ENCODE results near the gene EXOG. TPM values are rescaled to one million over a fixed set of nuclear protein-coding genes. Genes with fewer than 3 reads are reported as not detected.

EXOG gene
- total and polyA plus RNA-seq, 2 donors (not counting 3 experiments of a cell fraction or from before 2014, with no cell fraction given) = 10.8 to 21.9 TPM

GRCh38 chr3:38561746-38562466 lies 65.8 kb downstream of the EXOG start:
- no peaks in the 10 kb centered on the region for H4K20me1 ChIP-seq (replicated peaks; ENCODE audit: control insufficient read depth, extremely low read depth, insufficient read depth, low read length)
- H2AFZ ChIP-seq (ENCODE audit: low read depth, low read length) = no peak overlapping the region
- DNase-seq (ENCODE audit: low read depth, low spot score) = no peak
- no peaks in the 10 kb centered on the region for H3K9me3 ChIP-seq (replicated peaks; ENCODE audit: control insufficient read depth, insufficient read depth, low read length)
- H3K4me3 ChIP-seq (replicated peaks in 1 of 3; ENCODE audit: insufficient read depth in 1 of 3, low read depth in 1 of 3, low read length in 3 of 3) = no peak overlapping the region
- ChIA-PET POLR2A (no interaction called here), CTCF (interaction anchor here (1.4 kb wide), 1 partner anchor 40 kb away, joined by 5 read pairs; no protein-coding TSS in a partner anchor)
- H3K4me1 ChIP-seq (ENCODE audit: control insufficient read depth, extremely low read depth, insufficient read depth, low read length) = no peaks in the 10 kb centered on the region
- dilution Hi-C loops (cut with MboI; ENCODE audit: extremely low pct_ligation_motif_present, low sequenced_read_pairs) (no loop called here), intact Hi-C loops (cut with micrococcal nuclease) (no loop called here)
- TF ChIP-seq CTCF (IDR thresholded peaks at IDR 0.05; ENCODE audit: extremely low read depth in 1 of 2, insufficient read depth in 1 of 2, low read depth in 1 of 2, low read length in 2 of 2) (no peak), POLR2A (IDR thresholded peaks at IDR 0.05; ENCODE audit: low read depth, low read length) (no peak), MYC (IDR thresholded peaks at IDR 0.05; ENCODE audit: low read depth, low read length) (no peak), JUN (IDR thresholded peaks at IDR 0.05; ENCODE audit: borderline replicate concordance, insufficient read depth, insufficient read length, low read depth) (no peak), MAX (IDR thresholded peaks at IDR 0.05; ENCODE audit: insufficient read depth, insufficient read length) (no peak), EZH2 (IDR thresholded peaks at IDR 0.05; ENCODE audit: borderline replicate concordance, low read depth, low read length, severe bottlenecking) (no peak), GATA2 (IDR thresholded peaks at IDR 0.05; ENCODE audit: insufficient read depth, insufficient read length, low read depth, low read length) (no peak), FOS (IDR thresholded peaks at IDR 0.05; ENCODE audit: borderline replicate concordance, insufficient read depth, low read length) (no peak), POLR2AphosphoS5 (IDR thresholded peaks at IDR 0.05; ENCODE audit: insufficient read depth, low read depth, low read length) (no peak)
- no peaks in the 10 kb centered on the region for H3K9me1 ChIP-seq (replicated peaks; ENCODE audit: control insufficient read depth, extremely low read depth, insufficient read depth, low read length)
- no TSS peak for BruUV-seq (replicated peaks)
- H3K9ac ChIP-seq (replicated peaks; ENCODE audit: extremely low read depth, insufficient read depth, low read length) = no peak overlapping the region
- no peaks in the 10 kb centered on the region for H3K79me2 ChIP-seq (ENCODE audit: control insufficient read depth, insufficient read depth, low read length)
- H3K27me3 ChIP-seq (ENCODE audit: control insufficient read depth in 2 of 2, insufficient read depth in 2 of 2, low read length in 2 of 2) = no peaks in the 10 kb centered on the region
- FAIRE-seq = no peak
- no peaks in the 10 kb centered on the region for H3K36me3 ChIP-seq (ENCODE audit: control insufficient read depth in 2 of 2, extremely low read depth in 1 of 2, insufficient read depth in 2 of 2, low read length in 2 of 2)
- no peak overlapping the region for H3K27ac ChIP-seq (ENCODE audit: insufficient read depth, low read depth, low read length)
- H3K4me2 ChIP-seq (ENCODE audit: insufficient read depth, low read length) = no peak overlapping the region
